Measurements from ENCODE around the gene GGTLC2.
"Not testable (repeated sequence)": the region's sequence is repeated elsewhere in the genome, so short reads cannot be mapped to it uniquely, and the experiment has no call there.

The GGTLC2 gene

DNA sequence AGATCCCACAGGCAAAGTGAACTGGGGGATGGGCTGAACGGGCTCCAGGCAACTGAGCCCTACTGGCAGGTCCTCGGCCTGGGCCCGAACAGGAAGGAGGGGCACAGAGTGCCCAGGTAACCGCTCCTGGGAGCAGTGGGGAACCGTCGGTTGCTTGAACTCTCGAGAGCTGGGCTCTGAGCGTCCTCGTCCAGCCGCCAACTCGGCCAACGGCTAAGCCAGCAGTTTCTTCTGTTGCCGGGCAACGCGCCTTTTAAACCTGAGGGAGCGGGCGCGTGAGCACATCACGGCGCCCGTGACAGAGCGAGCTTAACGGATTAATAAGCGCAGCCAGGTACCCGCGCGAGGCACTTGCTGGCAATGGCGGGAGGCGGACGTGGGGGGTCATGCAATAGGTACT lies at the start of gene GGTLC2:
Gene GGTLC2 (plus strand): TSS at position 301 of the 400 bp plus-strand sequence. CDS start 1,732 bp downstream, outside the sequence.
- not testable (repeated sequence) for DNase-seq (ENCODE audit: low spot score)

GRCh38 chr22:22595001-22595835 lies 49.2 kb upstream of the GGTLC2 start:
- no peak for DNase-seq (ENCODE audit: low spot score)

DNA sequence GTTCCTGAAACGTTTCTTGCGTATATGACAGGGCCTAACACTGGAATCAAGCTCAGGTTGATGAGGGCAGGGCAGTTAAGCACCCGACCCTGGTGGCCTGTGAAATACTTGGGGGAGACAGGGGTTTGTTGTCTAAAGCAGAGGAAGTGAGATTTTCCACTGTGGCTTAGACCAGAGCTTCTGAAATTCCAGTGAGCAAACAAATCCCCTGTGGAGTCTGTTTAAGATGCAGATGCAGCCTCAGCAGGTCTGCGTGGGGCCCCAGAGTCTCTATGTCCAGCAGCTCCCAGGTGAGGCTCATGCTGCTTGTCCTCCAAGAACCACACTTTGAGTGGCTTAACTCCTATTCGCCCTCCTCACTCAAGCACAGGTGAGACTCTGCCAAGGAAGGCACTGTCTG lies 46.3 kb upstream of the GGTLC2 start:
- DNase-seq (ENCODE audit: low spot score) = no peak

DNA sequence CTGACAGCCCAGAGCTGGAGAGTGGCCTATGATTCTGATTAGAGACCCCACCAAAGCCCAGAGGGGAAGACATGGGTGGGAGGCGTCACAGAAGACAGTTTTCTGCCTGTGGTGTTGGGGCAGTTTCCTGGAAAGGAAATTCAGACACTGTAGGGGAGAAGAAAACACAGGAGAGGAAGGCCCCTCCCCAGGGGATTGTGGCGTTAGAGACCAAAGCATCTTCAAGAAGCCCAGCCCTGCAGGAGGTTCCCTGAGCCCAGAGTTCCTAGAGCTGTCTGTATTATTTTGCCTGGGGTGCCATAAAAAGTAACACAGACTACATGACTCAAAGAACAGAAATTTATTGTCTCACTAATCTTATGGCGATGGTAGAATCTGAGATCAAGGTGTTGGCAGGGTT lies 45.2 kb upstream of the GGTLC2 start:
- no peak for DNase-seq (ENCODE audit: low spot score)

DNA sequence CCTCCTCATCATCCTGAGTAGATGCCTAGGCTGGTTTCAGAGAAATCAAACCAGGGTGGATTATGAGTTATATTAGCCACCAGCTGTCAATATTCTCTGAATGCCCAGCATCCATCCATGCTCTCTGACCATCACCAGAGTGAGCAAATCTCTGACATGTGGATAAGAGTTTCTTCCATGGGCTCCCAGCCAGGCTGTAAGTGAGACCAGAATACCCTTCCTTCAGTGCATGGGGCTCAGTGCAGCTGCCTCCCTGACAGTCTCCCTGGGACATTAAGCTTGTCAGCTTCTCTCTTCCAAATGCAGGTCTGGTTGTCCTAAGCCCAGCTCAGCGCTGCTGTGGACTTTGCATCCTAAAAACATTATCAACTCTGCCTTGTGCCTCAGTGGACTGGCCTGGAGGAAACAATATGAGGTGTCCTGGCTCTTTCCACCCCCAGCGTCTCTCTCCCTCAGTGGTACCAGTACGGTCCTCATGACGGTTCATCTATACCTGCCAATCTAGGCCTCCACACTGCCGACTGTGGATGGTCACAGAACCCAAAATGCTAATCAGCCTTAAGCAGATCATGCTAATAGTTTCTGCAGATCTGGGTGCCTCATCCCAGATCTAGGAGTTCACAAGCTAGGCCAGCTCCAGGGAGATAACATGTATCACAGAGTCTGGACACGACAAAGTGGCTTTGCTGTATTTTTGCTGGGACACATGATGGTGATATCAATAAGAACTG lies 43.7 kb upstream of the GGTLC2 start:
- no peak for DNase-seq (ENCODE audit: low spot score)

DNA sequence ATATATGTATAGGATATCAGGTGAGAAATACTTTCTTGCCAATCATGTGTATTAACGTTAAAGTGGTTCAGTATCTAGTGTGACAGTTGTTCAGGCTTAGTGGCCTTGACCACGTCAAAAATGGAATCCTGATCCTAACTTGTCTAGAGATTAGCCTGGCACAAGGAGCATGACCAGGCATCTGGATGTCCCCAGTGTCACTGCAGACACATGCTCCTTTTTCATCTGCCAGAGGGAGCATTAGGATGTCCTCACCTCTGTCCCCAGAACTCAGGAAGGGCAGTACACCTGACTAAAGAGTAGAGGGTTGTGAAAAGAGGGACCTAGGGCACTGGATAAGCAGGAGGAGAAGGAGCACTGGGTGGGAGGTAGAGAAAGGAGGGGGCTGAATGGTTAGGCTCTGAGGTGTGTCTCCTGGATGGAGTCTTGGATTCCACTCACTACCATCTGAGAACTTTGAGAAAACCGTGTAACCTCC lies 40.9 kb upstream of the GGTLC2 start:
- no peak for DNase-seq (ENCODE audit: low spot score)

- DNase-seq (ENCODE audit: low spot score) = no peak
These were observed 39.9 kb upstream of the GGTLC2 start for GRCh38 chr22:22604326-22605073.

DNA sequence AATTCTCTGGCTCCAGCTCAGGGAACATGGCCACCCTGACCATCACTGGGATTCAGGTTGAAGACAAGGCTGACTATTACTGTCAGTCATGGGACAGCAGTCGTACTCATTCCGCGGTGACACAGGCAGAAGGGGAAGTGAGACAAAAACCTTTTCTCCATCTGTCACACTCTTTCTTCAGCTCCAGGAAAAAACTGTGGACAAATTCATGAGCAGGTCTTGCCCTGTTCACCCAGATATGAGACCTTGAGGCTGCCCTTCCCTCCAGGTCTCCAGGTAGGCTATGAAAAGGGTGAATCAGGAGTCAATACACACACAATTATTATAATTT lies 39.4 kb upstream of the GGTLC2 start:
- no peak for DNase-seq (ENCODE audit: low spot score)

- DNase-seq (ENCODE audit: low spot score) = not testable (repeated sequence)
These were observed 36.4 kb upstream of the GGTLC2 start for GRCh38 chr22:22608022-22608421.

GRCh38 chr22:22609291-22609690 lies 35.1 kb upstream of the GGTLC2 start:
- DNase-seq (ENCODE audit: low spot score) = no peak

- no peak for DNase-seq (ENCODE audit: low spot score)
These were observed 31.9 kb upstream of the GGTLC2 start for GRCh38 chr22:22612516-22612915.

DNA sequence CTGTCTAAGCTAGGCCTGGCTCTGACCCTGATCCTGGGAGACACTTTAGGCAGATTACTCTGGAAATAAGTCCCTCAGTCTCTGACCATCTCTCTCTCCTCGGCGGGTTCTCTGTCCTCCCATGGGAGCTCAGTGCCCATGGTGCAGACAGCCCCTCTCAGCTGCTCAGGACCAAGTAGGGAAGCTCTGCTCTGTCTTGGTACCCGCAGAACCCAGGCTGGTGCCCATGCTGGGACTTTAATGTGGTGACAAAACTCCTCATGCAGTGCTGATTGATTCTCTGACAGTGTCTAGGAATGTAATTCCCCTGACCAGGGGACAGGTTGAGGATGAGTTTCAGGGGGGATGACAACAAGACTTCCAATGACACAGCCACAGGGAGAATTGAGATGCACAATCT lies 30.3 kb upstream of the GGTLC2 start:
- no peak for DNase-seq (ENCODE audit: low spot score)

DNA sequence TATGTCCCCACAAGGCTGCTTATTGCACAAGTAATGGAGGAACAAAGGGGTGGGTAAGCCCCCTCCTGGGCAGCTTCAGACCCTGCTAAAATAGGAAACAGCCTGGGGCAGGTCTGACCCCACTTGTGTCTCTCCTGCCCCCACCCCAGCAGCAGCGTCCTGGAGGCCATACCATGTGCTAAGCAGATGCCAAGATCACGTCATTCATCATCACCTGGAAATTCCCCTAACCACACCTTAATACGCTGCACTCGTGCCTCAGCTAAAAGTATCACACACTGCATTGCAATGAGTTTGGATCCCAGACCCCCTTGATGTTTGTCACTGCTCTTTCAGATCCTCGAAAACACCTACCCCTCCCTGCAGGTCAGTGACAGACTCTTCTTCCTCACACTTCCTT lies 27.8 kb upstream of the GGTLC2 start:
- no peak for DNase-seq (ENCODE audit: low spot score)

GRCh38 chr22:22618448-22618847 lies 26.0 kb upstream of the GGTLC2 start:
- DNase-seq (ENCODE audit: low spot score) = no peak

GRCh38 chr22:22618923-22619322 lies 25.5 kb upstream of the GGTLC2 start:
- DNase-seq (ENCODE audit: low spot score) = no peak

GRCh38 chr22:22619765-22620414 lies 24.5 kb upstream of the GGTLC2 start:
- no peak for DNase-seq (ENCODE audit: low spot score)

DNA sequence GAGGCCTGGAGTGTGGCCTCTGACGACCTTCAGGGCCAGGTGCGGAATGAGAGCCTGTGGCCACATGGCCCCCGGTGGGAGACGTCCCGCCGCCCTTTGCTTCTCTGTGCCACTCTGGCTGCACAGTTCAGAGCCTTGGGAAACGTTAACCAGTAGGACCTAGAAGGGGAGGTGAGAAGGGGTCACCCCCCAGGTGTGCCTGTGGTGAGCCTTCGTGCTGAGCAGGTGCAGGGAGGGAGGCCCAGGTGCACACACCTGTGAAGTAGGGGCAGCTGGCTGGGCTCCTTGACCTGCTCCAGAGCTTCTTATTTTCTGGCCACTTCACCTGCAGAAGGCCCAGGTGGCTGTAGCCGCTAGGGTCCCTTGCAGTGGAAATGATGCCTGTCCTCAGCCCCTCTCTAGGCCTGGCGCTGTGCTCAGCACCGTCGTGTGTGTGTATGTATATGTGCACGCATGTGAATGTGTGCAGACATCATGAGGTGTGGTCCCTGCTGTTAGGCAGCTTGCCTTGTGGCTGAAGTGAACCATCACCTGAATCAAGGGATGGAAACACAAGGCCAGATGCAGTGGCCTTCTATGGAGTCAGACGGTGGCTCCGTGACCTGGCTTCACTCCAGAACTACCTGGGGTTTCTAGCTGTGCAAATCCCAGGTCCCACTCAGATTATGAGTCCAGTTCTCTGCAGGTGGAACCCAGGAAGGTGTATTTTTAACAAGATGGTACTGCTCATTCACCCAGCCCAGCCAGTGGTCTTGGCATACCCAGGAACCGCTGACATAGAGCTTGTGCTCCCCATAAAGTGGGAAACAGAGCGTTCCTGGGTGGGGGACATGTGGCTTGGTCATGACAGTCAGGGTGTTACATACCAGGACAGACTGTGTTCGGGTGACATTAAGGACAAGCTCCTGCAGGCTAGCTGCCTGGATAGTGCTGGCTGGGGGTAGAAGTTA lies 15.6 kb upstream of the GGTLC2 start:
- DNase-seq (ENCODE audit: low spot score) = not testable (repeated sequence)

DNA sequence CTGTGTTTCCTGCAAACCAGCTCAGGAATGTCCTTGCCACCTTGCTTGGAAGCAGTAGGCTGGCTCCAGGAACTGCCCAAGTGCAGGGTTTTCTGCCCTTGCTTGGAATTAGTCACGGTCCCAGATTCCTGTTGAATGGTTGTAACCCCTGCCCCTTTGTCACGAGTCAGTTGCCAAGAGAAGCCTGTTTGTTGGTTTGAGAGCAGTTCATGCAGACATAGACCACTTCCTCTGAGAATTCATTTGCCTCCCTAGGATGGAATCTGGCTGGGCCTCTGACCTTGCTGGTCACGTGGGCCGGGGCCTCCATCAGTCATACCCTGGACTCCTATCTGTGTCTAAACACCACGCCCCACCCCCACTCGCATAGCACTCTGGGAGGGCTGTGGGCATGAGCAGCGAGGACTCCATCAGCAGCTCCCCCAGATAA lies 13.2 kb upstream of the GGTLC2 start:
- not testable (repeated sequence) for DNase-seq (ENCODE audit: low spot score)

GRCh38 chr22:22632226-22632625 lies 12.2 kb upstream of the GGTLC2 start:
- not testable (repeated sequence) for DNase-seq (ENCODE audit: low spot score)

DNA sequence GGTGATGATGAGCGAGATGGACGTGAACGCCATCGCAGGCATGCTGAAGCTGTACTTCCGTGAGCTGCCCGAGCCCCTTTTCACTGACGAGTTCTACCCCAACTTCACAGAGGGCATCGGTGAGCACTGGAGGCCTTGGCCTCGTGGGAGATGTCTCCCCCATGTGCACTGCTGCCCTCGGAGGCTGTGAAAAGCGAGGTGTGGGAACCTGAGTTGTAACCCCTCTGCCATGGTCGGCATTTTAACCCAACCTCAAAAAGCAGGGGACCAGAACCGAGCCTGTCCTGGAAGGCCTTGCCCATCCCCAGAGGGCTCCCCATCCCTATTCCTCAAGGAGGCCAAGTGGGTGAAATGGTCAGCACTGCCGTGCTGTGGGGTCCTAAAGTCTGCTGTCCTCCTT lies 10.9 kb upstream of the GGTLC2 start:
- DNase-seq (ENCODE audit: low spot score) = not testable (repeated sequence)

DNA sequence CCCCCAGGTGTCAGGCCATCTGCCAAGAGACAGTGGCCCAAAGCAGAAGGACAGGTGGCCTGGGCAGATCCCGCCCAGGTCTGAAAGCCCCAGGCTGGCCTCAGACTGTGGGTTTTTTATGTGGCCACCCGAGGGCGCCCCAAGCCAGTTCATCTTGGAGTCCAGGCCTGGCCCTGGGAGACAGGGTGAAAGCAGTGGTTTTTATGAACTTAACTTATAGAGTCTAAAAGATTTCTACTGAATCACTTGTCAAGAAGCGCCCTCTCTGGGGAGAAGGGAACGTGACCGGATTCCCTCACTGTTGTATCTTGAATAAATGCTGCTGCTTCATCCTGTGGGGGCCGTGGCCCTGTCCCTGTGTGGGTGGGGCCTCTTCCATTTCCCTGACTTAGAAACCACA lies 8.2 kb upstream of the GGTLC2 start:
- not testable (repeated sequence) for DNase-seq (ENCODE audit: low spot score)

All from hematopoietic multipotent progenitor cell treated with erythropoietin and hydrocortisone succinate and interleukin-3 and kit ligand, for 17 days (in vitro differentiated cells).